RWPE1 (cell line): ENCODE data around the gene SCN4B.

Experiments used
- CTCF ChIA-PET: fragments of 350-600 bp; sonication (Branson Sonifier 250); formaldehyde crosslinking; extraction: SDS; loops from one replicate; lab custom pipeline; 2021; lab: Yijun Ruan, JAX
- POLR2A ChIA-PET: fragments of 400-600 bp; formaldehyde crosslinking; extraction: SDS; loops from one replicate; lab custom pipeline; 2020; ENCODE audit warnings: antibody characterized with exemption; ENCODE audit not compliant: low non-redundant PET; lab: Yijun Ruan, JAX
- DNase-seq: peaks from one replicate; pipeline ENCODE4 v3.0.0; 2012; ENCODE audit warnings: low spot score
- H3K27ac ChIP-seq: fragments of 450-650 bp; 2 replicates; pipeline ENCODE4 v1.5.1; 2017
- CTCF ChIP-seq: fragments of 450-650 bp; conservative IDR thresholded peaks from 2 replicates; pipeline ENCODE4 v1.5.1; 2017; ENCODE audit warnings: low read depth, mild to moderate bottlenecking

Gene SCN4B

GRCh38 chr11:118149493-118149892, 3.1 kb downstream of the SCN4B start:
- POLR2A ChIA-PET: no interaction called here
- H3K27ac ChIP-seq: no peak overlapping the region; the same call in 1 of the 2 replicates
- CTCF ChIA-PET: interaction anchor here (0.6 to 1.2 kb wide), 2 partner anchors 22 kb away, joined by 3 to 4 read pairs; no protein-coding TSS in a partner anchor
- no peak for DNase-seq
- no peak for TF ChIP-seq CTCF

GRCh38 chr11:118148856-118149255, 3.8 kb downstream of the SCN4B start:
- TF ChIP-seq CTCF: no peak
- ChIA-PET CTCF (interaction anchor here (1.2 kb wide), 1 partner anchor 23 kb away, joined by 4 read pairs; no protein-coding TSS in a partner anchor), POLR2A (no interaction called here)
- no peak for DNase-seq
- no peak overlapping the region for H3K27ac ChIP-seq

GRCh38 chr11:118148240-118148639, 4.4 kb downstream of the SCN4B start:
- no peak overlapping the region for H3K27ac ChIP-seq
- CTCF ChIA-PET: interaction anchor here (0.5 to 7.1 kb wide), 2 partner anchors 22 to 255 kb away, joined by 5 to 47 read pairs; no protein-coding TSS in a partner anchor
- TF ChIP-seq CTCF: no peak
- no peak for DNase-seq
- POLR2A ChIA-PET: no interaction called here

GRCh38 chr11:118147502-118147901, 5.1 kb downstream of the SCN4B start:
- POLR2A ChIA-PET: no interaction called here
- TF ChIP-seq CTCF: no peak
- DNase-seq: no peak
- CTCF ChIA-PET: interaction anchor here (0.5 to 7.1 kb wide), 2 partner anchors 23 to 256 kb away, joined by 5 to 47 read pairs; no protein-coding TSS in a partner anchor
- H3K27ac ChIP-seq: no peak overlapping the region

GRCh38 chr11:118146554-118146953, 6.1 kb downstream of the SCN4B start:
- DNase-seq: no peak

More at GRCh38 chr11:118146554-118146953, 6.1 kb downstream of the SCN4B start:
- no peak for TF ChIP-seq CTCF
- ChIA-PET POLR2A (no interaction called here), CTCF (interaction anchor here (7.1 kb wide), 1 partner anchor 24 kb away, joined by 47 read pairs; no protein-coding TSS in a partner anchor)
- H3K27ac ChIP-seq: no peak overlapping the region
